Measurements from ENCODE around the gene LCLAT1.

DNA sequence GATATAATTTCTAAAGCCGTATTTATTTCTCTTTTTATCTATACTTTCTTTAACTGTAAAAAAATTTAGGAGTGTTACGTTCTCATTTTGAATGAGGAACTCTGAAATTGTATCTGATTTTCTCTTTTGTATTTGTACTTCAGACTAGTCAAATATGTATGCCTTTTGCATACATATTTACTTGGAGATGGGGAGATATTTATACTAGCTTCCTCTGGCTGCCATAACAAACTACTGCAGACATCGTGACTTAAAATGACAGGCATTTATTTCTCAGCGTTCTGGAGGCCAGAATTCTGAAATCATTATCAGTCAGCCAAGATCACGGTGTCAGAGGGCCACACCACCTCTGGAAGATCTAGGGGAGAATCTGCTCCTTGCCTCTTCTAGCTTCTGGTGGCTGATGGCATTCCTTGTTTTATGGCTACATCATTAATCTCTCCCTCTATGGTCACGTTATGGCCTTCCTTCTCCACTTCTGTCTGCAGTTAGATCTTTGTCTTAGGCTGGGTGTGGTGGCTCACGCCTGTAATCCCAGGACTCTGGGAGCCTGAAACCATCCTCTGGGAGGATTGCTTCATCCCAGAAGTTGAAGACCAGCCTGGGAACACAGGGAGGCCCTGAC lies 8.2 kb downstream of the LCLAT1 start:
- TF ChIP-seq CTCF (IDR thresholded peaks at IDR 0.05; ENCODE audit: insufficient read depth, low read length, poor library complexity, severe bottlenecking) (no peak), EZH2phosphoT487 (conservative IDR thresholded peaks at IDR 0.05; ENCODE audit: low read length) (no peak)
